Fibroblast of lung (primary cell): Measurements from ENCODE around the gene UCK2. TPM values are rescaled to one million over a fixed set of nuclear protein-coding genes. Genes with fewer than 3 reads are reported as not detected.
A peak's percentile ranks its signal among the peaks of the same experiment; 100 is the strongest.

Experiments used
- DNase-seq, 2 donors: peaks; one replicate each; pipeline versions ENCODE4 v3.0.0 to v3.0.0-alpha.2; 2010; ENCODE audit warnings: low read depth in 2 of 2
- H2AFZ ChIP-seq: 2 replicates; pipeline ENCODE4 v1.5.1; 2012; ENCODE audit warnings: low read length, control low read depth, inconsistent platforms
- H3K27ac ChIP-seq: 2 replicates; pipeline ENCODE4 v1.5.1; 2011; ENCODE audit warnings: low read length, control low read depth; ENCODE audit not compliant: insufficient read depth
- H3K27me3 ChIP-seq: 2 replicates; pipeline ENCODE4 v1.5.1; 2011; ENCODE audit warnings: mild to moderate bottlenecking, low read length; ENCODE audit not compliant: control insufficient read depth, insufficient read depth
- H3K36me3 ChIP-seq: 2 replicates; pipeline ENCODE4 v1.5.1; 2011; ENCODE audit warnings: low read length; ENCODE audit not compliant: control insufficient read depth, insufficient read depth
- H3K4me1 ChIP-seq: 2 replicates; pipeline ENCODE4 v1.5.1; 2011; ENCODE audit warnings: low read length; ENCODE audit not compliant: control insufficient read depth, insufficient read depth; ENCODE audit errors: extremely low read depth
- H3K4me2 ChIP-seq: 2 replicates; pipeline ENCODE4 v1.5.1; 2011; ENCODE audit warnings: low read length, control low read depth; ENCODE audit not compliant: insufficient read depth; ENCODE audit errors: extremely low read depth
- H3K4me3 ChIP-seq, 4 experiments: fragments of 200-600 bp in 1 of 4; sonication (generic) in 1 of 4; replicated peaks in 1 of 4; 2 replicates each; pipeline ENCODE4 v1.5.1; 2011 to 2016; ENCODE audit warnings: low read length in 4 of 4, low read depth in 3 of 4, mild to moderate bottlenecking in 3 of 4, control low read depth in 2 of 4, inconsistent platforms in 1 of 4, mixed read lengths in 1 of 4; ENCODE audit not compliant: insufficient read depth in 1 of 4; ENCODE audit errors: control extremely low read depth in 1 of 4
- H3K79me2 ChIP-seq: 2 replicates; pipeline ENCODE4 v1.5.1; 2012; ENCODE audit warnings: mild to moderate bottlenecking, low read length, inconsistent platforms; ENCODE audit not compliant: control insufficient read depth, insufficient read depth
- H3K9ac ChIP-seq: 2 replicates; pipeline ENCODE4 v1.5.1; 2011; ENCODE audit warnings: mild to moderate bottlenecking, low read length, control low read depth; ENCODE audit not compliant: insufficient read depth
- H3K9me3 ChIP-seq: 2 replicates; pipeline ENCODE4 v1.5.1; 2012; ENCODE audit warnings: low read depth, low read length; ENCODE audit not compliant: control insufficient read depth, insufficient read depth
- H4K20me1 ChIP-seq: 2 replicates; pipeline ENCODE4 v1.5.1; 2011; ENCODE audit warnings: low read length; ENCODE audit not compliant: control insufficient read depth, insufficient read depth; ENCODE audit errors: extremely low read depth
- CTCF ChIP-seq, 2 donors: IDR thresholded peaks in 1 of 2; conservative IDR thresholded peaks in 1 of 2; 1 replicate in 1 of 2; 2 replicates in 1 of 2; pipeline ENCODE4 v1.5.1; 2011 to 2012; ENCODE audit warnings: low read length in 2 of 2, control low read depth in 1 of 2, inconsistent platforms in 1 of 2, low read depth in 1 of 2, mild to moderate bottlenecking in 1 of 2
- EZH2 ChIP-seq: IDR thresholded peaks from 2 replicates; pipeline ENCODE4 v1.5.1; 2012; ENCODE audit warnings: low read length, control low read depth, mild to moderate bottlenecking; ENCODE audit errors: missing control alignments
- polyA plus RNA-seq, 2 donors: library from polyadenylated mRNA; depleted of rRNA in 1 of 2; stranded (reverse) in 1 of 2; unstranded in 1 of 2; fragments of >200 nt; gene quantifications; 2 replicates each; pipeline ENCODE4 v1.2.1, GENCODE V29; 2011 to 2012; ENCODE audit warnings: missing spikeins in 1 of 2
- total RNA-seq: library from RNA; depleted of rRNA; stranded (reverse); fragments of >200 nt; gene quantifications from 2 replicates; pipeline ENCODE4 v1.2.1, GENCODE V29; 2014

UCK2 gene
- total and polyA plus RNA-seq, 2 donors (not counting 1 experiment from before 2014, with no cell fraction given): 95.1 to 99.0 TPM

GRCh38 chr1:165853528-165854075 is 26.2 kb downstream of the UCK2 start:
- Histone ChIP-seq H3K27ac (peak overlapping the region; percentile 84), H3K27me3 (no peaks in the 10 kb centered on the region), H3K4me1 (peaks cover 23% of the 10 kb centered on the region), H3K4me3 (no peak overlapping the region), H3K4me2 (peak overlapping the region; percentile 25), H4K20me1 (peaks cover 2% of the 10 kb centered on the region), H3K9me3 (no peaks in the 10 kb centered on the region), H3K79me2 (peaks cover 81% of the 10 kb centered on the region), H3K36me3 (no peaks in the 10 kb centered on the region), H3K9ac (peak overlapping the region; percentile 5), H2AFZ (no peak overlapping the region)
- peak in 1 of 2 donors; percentile 57 for DNase-seq
- TF ChIP-seq EZH2: no peak
- TF ChIP-seq CTCF (conservative IDR thresholded peaks at IDR 0.05 in 1 of 2, IDR thresholded peaks at IDR 0.05 in 1 of 2; ENCODE audit: low read depth in 1 of 2, low read length in 2 of 2): no peak

- Histone ChIP-seq H3K9ac (no peak overlapping the region), H2AFZ (no peak overlapping the region), H3K4me1 (peaks cover 23% of the 10 kb centered on the region), H3K27ac (peak overlapping the region; percentile 84), H3K79me2 (peaks cover 81% of the 10 kb centered on the region), H4K20me1 (peaks cover 2% of the 10 kb centered on the region), H3K36me3 (no peaks in the 10 kb centered on the region), H3K9me3 (no peaks in the 10 kb centered on the region), H3K4me2 (peak overlapping the region; percentile 21), H3K4me3 (peak overlapping the region in 1 of 4 experiments; percentile 4), H3K27me3 (no peaks in the 10 kb centered on the region)
- no peak for TF ChIP-seq CTCF (conservative IDR thresholded peaks at IDR 0.05 in 1 of 2, IDR thresholded peaks at IDR 0.05 in 1 of 2; ENCODE audit: low read depth in 1 of 2, low read length in 2 of 2)
- no peak for TF ChIP-seq EZH2
- DNase-seq: peak; percentile 78 to 96
Measured at GRCh38 chr1:165854101-165854845, 26.9 kb downstream of the UCK2 start.

- peaks cover 2% of the 10 kb centered on the region for H4K20me1 ChIP-seq
- no peak overlapping the region for H3K4me2 ChIP-seq
Measured at GRCh38 chr1:165855010-165855838, 27.8 kb downstream of the UCK2 start.

More at GRCh38 chr1:165855010-165855838, 27.8 kb downstream of the UCK2 start:
- Histone ChIP-seq H3K9me3 (no peaks in the 10 kb centered on the region), H3K4me1 (peaks cover 23% of the 10 kb centered on the region), H3K27me3 (no peaks in the 10 kb centered on the region), H3K27ac (no peak overlapping the region), H3K79me2 (peaks cover 82% of the 10 kb centered on the region), H2AFZ (no peak overlapping the region), H3K4me3 (no peak overlapping the region), H3K36me3 (no peaks in the 10 kb centered on the region), H3K9ac (no peak overlapping the region)
- DNase-seq: no peak
- TF ChIP-seq EZH2 (no peak), CTCF (conservative IDR thresholded peaks at IDR 0.05 in 1 of 2, IDR thresholded peaks at IDR 0.05 in 1 of 2; ENCODE audit: low read depth in 1 of 2, low read length in 2 of 2) (no peak)
